KMS-11 (cell line): ENCODE results near the gene VSIG8.

Source experiments
- H2AFZ ChIP-seq: fragments of 200-600 bp; sonication (generic); 2 replicates; pipeline ENCODE4 v1.6.1; 2016; ENCODE audit warnings: antibody characterized with exemption, mixed run types, low read depth
- H3K27ac ChIP-seq: fragments of 200-600 bp; sonication (generic); 2 replicates; pipeline ENCODE4 v1.6.1; 2016; ENCODE audit warnings: mild to moderate bottlenecking, mixed run types
- H3K27me3 ChIP-seq: fragments of 200-600 bp; sonication (generic); 2 replicates; pipeline ENCODE4 v1.6.1; 2017; ENCODE audit warnings: mild to moderate bottlenecking, low read depth, mixed run types, moderate library complexity; ENCODE audit not compliant: insufficient read depth
- H3K36me3 ChIP-seq: fragments of 200-600 bp; sonication (generic); 2 replicates; pipeline ENCODE4 v1.6.1; 2017; ENCODE audit warnings: mild to moderate bottlenecking, mixed run types; ENCODE audit not compliant: insufficient read depth
- H3K4me1 ChIP-seq: fragments of 200-600 bp; sonication (generic); 2 replicates; pipeline ENCODE4 v1.6.1; 2016; ENCODE audit warnings: mild to moderate bottlenecking, low read depth, mixed run types; ENCODE audit not compliant: poor library complexity, severe bottlenecking
- H3K4me2 ChIP-seq: fragments of 200-600 bp; sonication (generic); 2 replicates; pipeline ENCODE4 v1.7.0; 2016; ENCODE audit warnings: mild to moderate bottlenecking, mixed run types
- H3K4me3 ChIP-seq: fragments of 200-600 bp; sonication (generic); IDR thresholded peaks from 2 replicates; pipeline ENCODE4 v1.6.1; 2017; ENCODE audit warnings: low read depth, low read length, mixed read lengths; ENCODE audit not compliant: insufficient read depth
- H3K79me2 ChIP-seq: fragments of 200-600 bp; sonication (generic); 2 replicates; pipeline ENCODE4 v1.6.1; 2016; ENCODE audit warnings: low read depth, mixed run types; ENCODE audit not compliant: insufficient read depth
- H3K9ac ChIP-seq: fragments of 200-600 bp; sonication (generic); 2 replicates; pipeline ENCODE4 v1.6.1; 2016; ENCODE audit warnings: mild to moderate bottlenecking, mixed run types
- H4K20me1 ChIP-seq: fragments of 200-600 bp; sonication (generic); 2 replicates; pipeline ENCODE4 v1.6.1; 2016; ENCODE audit warnings: mild to moderate bottlenecking, mixed run types; ENCODE audit not compliant: insufficient read depth
- CTCF ChIP-seq: fragments of 200-600 bp; sonication (generic); conservative IDR thresholded peaks from 2 replicates; pipeline ENCODE4 v1.6.1; 2017; ENCODE audit warnings: low read depth, mild to moderate bottlenecking, antibody characterized with exemption, low read length, moderate library complexity, mixed read lengths

The VSIG8 gene

GRCh38 chr1:159839116-159839849 lies 23.2 kb downstream of the VSIG8 start:
- Histone ChIP-seq H2AFZ (no peak overlapping the region), H3K27me3 (no peaks in the 10 kb centered on the region; the same call in 1 of the 2 replicates), H3K36me3 (no peaks in the 10 kb centered on the region), H3K27ac (no peak overlapping the region), H3K9ac (no peak overlapping the region), H4K20me1 (no peaks in the 10 kb centered on the region), H3K4me2 (no peak overlapping the region), H3K4me1 (no peaks in the 10 kb centered on the region), H3K4me3 (no peak overlapping the region), H3K79me2 (no peaks in the 10 kb centered on the region)
- TF ChIP-seq CTCF = no peak

- H4K20me1 ChIP-seq = no peaks in the 10 kb centered on the region
- no peak overlapping the region for H3K4me2 ChIP-seq
- H3K4me1 ChIP-seq = no peaks in the 10 kb centered on the region
Measured at GRCh38 chr1:159838715-159839114, 23.7 kb downstream of the VSIG8 start.

GRCh38 chr1:159835862-159836525 lies 26.5 kb downstream of the VSIG8 start:
- no peaks in the 10 kb centered on the region for H4K20me1 ChIP-seq
- H3K4me2 ChIP-seq = no peak overlapping the region
- H2AFZ ChIP-seq = no peak overlapping the region
- no peak for TF ChIP-seq CTCF
- no peak overlapping the region for H3K9ac ChIP-seq
- no peaks in the 10 kb centered on the region for H3K4me1 ChIP-seq
- H3K27me3 ChIP-seq = no peaks in the 10 kb centered on the region
- no peak overlapping the region for H3K4me3 ChIP-seq
- H3K79me2 ChIP-seq = no peaks in the 10 kb centered on the region
- H3K27ac ChIP-seq = no peak overlapping the region
- H3K36me3 ChIP-seq = no peaks in the 10 kb centered on the region

More at GRCh38 chr1:159838715-159839114, 23.7 kb downstream of the VSIG8 start:
- TF ChIP-seq CTCF = no peak
- no peak overlapping the region for H3K27ac ChIP-seq
- no peaks in the 10 kb centered on the region for H3K27me3 ChIP-seq
- no peak overlapping the region for H2AFZ ChIP-seq
- H3K79me2 ChIP-seq = no peaks in the 10 kb centered on the region
- H3K9ac ChIP-seq = no peak overlapping the region
- no peak overlapping the region for H3K4me3 ChIP-seq
- no peaks in the 10 kb centered on the region for H3K36me3 ChIP-seq

GRCh38 chr1:159835356-159835755 lies 27.1 kb downstream of the VSIG8 start:
- no peak for TF ChIP-seq CTCF
- Histone ChIP-seq H3K27ac (no peak overlapping the region), H3K4me2 (no peak overlapping the region), H3K4me3 (no peak overlapping the region), H3K9ac (no peak overlapping the region), H2AFZ (no peak overlapping the region), H4K20me1 (no peaks in the 10 kb centered on the region), H3K4me1 (no peaks in the 10 kb centered on the region), H3K27me3 (no peaks in the 10 kb centered on the region), H3K36me3 (no peaks in the 10 kb centered on the region), H3K79me2 (no peaks in the 10 kb centered on the region)
